K562 (cell line): ENCODE results near the gene SETD7. TPM values are rescaled to one million over a fixed set of nuclear protein-coding genes. Genes with fewer than 3 reads are reported as not detected.

Experiments
- ATAC-seq: fragments of 200-7000 bp; cut with Tn5 transposase; 3 replicates; pipeline ENCODE4 v1.9.1; 2020; ENCODE audit warnings: moderate library complexity
- BruUV-seq: library from RNA; stranded (reverse); fragments of 400-500 nt; replicated peaks from 2 replicates; lab custom pipeline; 2021; lab: Mats Ljungman, UMichigan
- CTCF ChIA-PET: fragments of 300-600 bp; formaldehyde crosslinking; extraction: SDS; loops from one replicate; lab custom pipeline; 2021; ENCODE audit warnings: low intra/inter-chr PET ratio; lab: Yijun Ruan, JAX
- POLR2A ChIA-PET: fragments of 300-600, 350-650 bp; sonication (Branson Sonifier 250); formaldehyde crosslinking; extraction: SDS; loops from one replicate; lab custom pipeline; 2021; ENCODE audit warnings: antibody characterized with exemption, inconsistent platforms; lab: Yijun Ruan, JAX
- DNase-seq, 4 experiments: peaks; one replicate each; pipeline versions ENCODE4 v3.0.0 to v3.0.0-alpha.2; 2011 to 2018; ENCODE audit warnings: low spot score in 3 of 4, mixed read lengths in 3 of 4; ENCODE audit errors: extremely low read depth in 1 of 4
- FAIRE-seq: peaks from 2 replicates; lab custom pipeline; 2011; peaks lifted over from hg19 to GRCh38; lab: Jason Lieb, UNC
- H2AFZ ChIP-seq: 2 replicates; pipeline ENCODE4 v1.6.0; 2011; ENCODE audit warnings: low read depth, low read length, control low read depth, inconsistent platforms
- H3K27ac ChIP-seq: fragments of 200-600 bp; 3 replicates; pipeline ENCODE4 v1.8.0; 2011; ENCODE audit warnings: low read depth, mild to moderate bottlenecking, control low read depth, inconsistent platforms, low read length, moderate library complexity, mixed read lengths; ENCODE audit errors: extremely low read depth
- H3K27me3 ChIP-seq, 2 experiments: fragments of 300-600 bp in 1 of 2; 2 replicates in 1 of 2; 3 replicates in 1 of 2; pipeline versions ENCODE4 v1.6.0 to v1.8.0; 2011; ENCODE audit warnings: inconsistent platforms in 2 of 2, low read length in 2 of 2, mild to moderate bottlenecking in 1 of 2, mixed read lengths in 1 of 2, moderate library complexity in 1 of 2; ENCODE audit not compliant: control insufficient read depth in 2 of 2, insufficient read depth in 2 of 2
- H3K36me3 ChIP-seq: fragments of 300-600 bp; 3 replicates; pipeline ENCODE4 v1.8.0; 2011; ENCODE audit warnings: mild to moderate bottlenecking, low read length, inconsistent platforms; ENCODE audit not compliant: control insufficient read depth, insufficient read depth
- H3K4me1 ChIP-seq, 2 experiments: fragments of 200-600 bp in 1 of 2; replicated peaks in 1 of 2; 2 replicates in 1 of 2; 3 replicates in 1 of 2; pipeline versions ENCODE4 v1.5.1 to v1.8.0; 2011; ENCODE audit warnings: inconsistent platforms in 2 of 2, low read length in 2 of 2, mild to moderate bottlenecking in 1 of 2, mixed read lengths in 1 of 2, moderate library complexity in 1 of 2; ENCODE audit not compliant: control insufficient read depth in 2 of 2, insufficient read depth in 2 of 2
- H3K4me2 ChIP-seq: 2 replicates; pipeline ENCODE4 v1.6.1; 2011; ENCODE audit warnings: low read length, control low read depth, inconsistent platforms, mixed read lengths; ENCODE audit not compliant: insufficient read depth
- H3K4me3 ChIP-seq: fragments of 200-600 bp; sonication (generic), shearing (Covaris generic); 2 replicates; pipeline ENCODE4 v1.5.1; 2016; ENCODE audit warnings: control low read depth, inconsistent platforms
- H3K79me2 ChIP-seq: fragments of 200-600 bp; 3 replicates; pipeline ENCODE4 v1.8.0; 2011; ENCODE audit warnings: low read length, inconsistent platforms; ENCODE audit not compliant: control insufficient read depth, insufficient read depth
- H3K9ac ChIP-seq, 2 experiments: 2 replicates each; pipeline versions ENCODE4 v1.6.0 to v1.6.1; 2011; ENCODE audit warnings: low read depth in 2 of 2, low read length in 2 of 2, control low read depth in 1 of 2, inconsistent platforms in 1 of 2, mild to moderate bottlenecking in 1 of 2, mixed read lengths in 1 of 2; ENCODE audit not compliant: insufficient read depth in 1 of 2
- H3K9me1 ChIP-seq: one replicate; pipeline ENCODE4 v1.6.0; 2011; ENCODE audit warnings: inconsistent platforms, mild to moderate bottlenecking, low read length, moderate library complexity; ENCODE audit not compliant: control insufficient read depth, insufficient read depth
- H3K9me3 ChIP-seq: replicated peaks from 2 replicates; pipeline ENCODE4 v1.5.1; 2011; ENCODE audit warnings: low read depth, low read length, inconsistent platforms; ENCODE audit not compliant: control insufficient read depth, insufficient read depth
- H4K20me1 ChIP-seq: replicated peaks from 2 replicates; pipeline ENCODE4 v1.6.1; 2011; ENCODE audit warnings: low read length, inconsistent platforms, mixed read lengths; ENCODE audit not compliant: control insufficient read depth, insufficient read depth
- CBX5 ChIP-seq: IDR thresholded peaks from 2 replicates; pipeline ENCODE4 v1.6.1; 2014; ENCODE audit warnings: low read depth, borderline replicate concordance
- CC2D1A ChIP-seq: fragments of 450-650 bp; IDR thresholded peaks from 2 replicates; pipeline ENCODE4 v1.6.1; 2017; ENCODE audit warnings: mild to moderate bottlenecking
- GTF2F1 ChIP-seq: IDR thresholded peaks from 2 replicates; pipeline ENCODE4 v1.6.1; 2011; ENCODE audit warnings: low read depth, low read length, improper control_type of control experiment
- SMARCA5 ChIP-seq: fragments of 450-650 bp; IDR thresholded peaks from 2 replicates; pipeline ENCODE4 v1.6.1; 2016
- SNRNP70 ChIP-seq: fragments of 200-400 bp; formaldehyde crosslinking; optimal IDR thresholded peaks from 2 replicates; pipeline ENCODE3; 2017; ENCODE audit warnings: low read depth, low read length
- SP2 ChIP-seq: IDR thresholded peaks from 2 replicates; pipeline ENCODE4 v1.6.1; 2011; ENCODE audit warnings: mild to moderate bottlenecking, low read depth, low read length, moderate library complexity; ENCODE audit not compliant: poor library complexity, severe bottlenecking; ENCODE audit errors: extremely low read depth
- STAG1 ChIP-seq: sonication (generic); formaldehyde crosslinking; IDR thresholded peaks from 2 replicates; pipeline ENCODE4 v1.5.0; 2020; ENCODE audit warnings: missing genetic modification reagents, borderline replicate concordance
- TAF9B ChIP-seq: fragments of 450-650 bp; IDR thresholded peaks from 2 replicates; pipeline ENCODE4 v1.6.1; 2018; ENCODE audit warnings: mild to moderate bottlenecking; ENCODE audit not compliant: partially characterized antibody
- ZNF239 ChIP-seq: fragments of 250-450 bp; sonication (Bioruptor Pico); IDR thresholded peaks from 2 replicates; pipeline ENCODE4 v1.4.0; 2020; ENCODE audit warnings: mild to moderate bottlenecking
- ZNF24 ChIP-seq: fragments of 450-650 bp; IDR thresholded peaks from 2 replicates; pipeline ENCODE4 v1.6.1; 2016
- ZNF282 ChIP-seq: sonication (generic); formaldehyde crosslinking; IDR thresholded peaks from 2 replicates; pipeline ENCODE4 v1.8.1; 2023; ENCODE audit warnings: missing genetic modification reagents
- ZNF707 ChIP-seq: fragments of 250-450 bp; sonication (Bioruptor Pico); conservative IDR thresholded peaks from 2 replicates; pipeline ENCODE4 v1.8.0; 2022; ENCODE audit warnings: inconsistent platforms, mild to moderate bottlenecking, moderate library complexity
- WGBS: fragments of 100-300 bp; shearing (Covaris generic); methylation state at CpG from one replicate; pipeline ENCODE4 v1.1.6; 2016; ENCODE audit warnings: low coverage, mixed read lengths; ENCODE audit not compliant: insufficient coverage; ENCODE audit errors: missing lambda C conversion rate; 5-methylcytosine and 5-hydroxymethylcytosine counted together
- in situ Hi-C: fragments of 300-500 bp; cut with MboI; formaldehyde crosslinking; loops from 4 replicates; pipeline ENCODE4 v1.15.0; 2018; ENCODE audit warnings: inconsistent platforms, mixed read lengths
- intact Hi-C: fragments of 100-400 bp; cut with micrococcal nuclease; formaldehyde crosslinking; loops from 2 replicates; pipeline ENCODE4 v1.14.2; 2022
- polyA plus RNA-seq, 8 experiments: library from polyadenylated mRNA; depleted of rRNA in 4 of 8; stranded (reverse) in 5 of 8; unstranded in 3 of 8; fragments of >200 nt; fragmentation: Nextera tagmentation in 2 of 8; fragmentation: Illumina TruSeq in 1 of 8; extraction: Ambion mirVana in 2 of 8; extraction: Trizol in 1 of 8; gene quantifications; 2 replicates each; pipeline versions ENCODE4 v1.2.1 to v1.2.3, GENCODE V29; 2011 to 2014; ENCODE audit warnings: inconsistent platforms in 1 of 8, missing spikeins in 1 of 8
- total RNA-seq, 7 experiments: library from RNA; depleted of rRNA in 6 of 7; stranded (reverse); fragments of >200 nt in 6 of 7; fragmentation: Illumina TruSeq in 2 of 7; extraction: Trizol in 2 of 7; gene quantifications; 2 replicates each; pipeline versions ENCODE4 v1.2.1 to v1.2.3, GENCODE V29; 2011 to 2021; ENCODE audit warnings: low replicate concordance in 1 of 7
- TF ChIP-seq, protein P1 (sequence below): fragments of 450-650 bp; IDR thresholded peaks from 2 replicates; pipeline ENCODE4 v1.6.1; 2017; ENCODE audit warnings: antibody characterized with exemption
- TF ChIP-seq, protein P2 (sequence below): sonication (generic); formaldehyde crosslinking; IDR thresholded peaks from 2 replicates; pipeline ENCODE4 v1.8.0; 2022; ENCODE audit warnings: mild to moderate bottlenecking, low read depth, missing genetic modification reagents
- TF ChIP-seq, protein P3 (sequence below): sonication (generic); formaldehyde crosslinking; IDR thresholded peaks from 2 replicates; pipeline ENCODE4 v1.9.0; 2022; ENCODE audit warnings: mild to moderate bottlenecking, missing genetic modification reagents

Gene SETD7
- total and polyA plus RNA-seq, 9 of the 15 experiments (the other 6 are each of a cell fraction or from before 2014, with no cell fraction given) = 0.37 to 2.4 (median 1.7) TPM

DNA sequence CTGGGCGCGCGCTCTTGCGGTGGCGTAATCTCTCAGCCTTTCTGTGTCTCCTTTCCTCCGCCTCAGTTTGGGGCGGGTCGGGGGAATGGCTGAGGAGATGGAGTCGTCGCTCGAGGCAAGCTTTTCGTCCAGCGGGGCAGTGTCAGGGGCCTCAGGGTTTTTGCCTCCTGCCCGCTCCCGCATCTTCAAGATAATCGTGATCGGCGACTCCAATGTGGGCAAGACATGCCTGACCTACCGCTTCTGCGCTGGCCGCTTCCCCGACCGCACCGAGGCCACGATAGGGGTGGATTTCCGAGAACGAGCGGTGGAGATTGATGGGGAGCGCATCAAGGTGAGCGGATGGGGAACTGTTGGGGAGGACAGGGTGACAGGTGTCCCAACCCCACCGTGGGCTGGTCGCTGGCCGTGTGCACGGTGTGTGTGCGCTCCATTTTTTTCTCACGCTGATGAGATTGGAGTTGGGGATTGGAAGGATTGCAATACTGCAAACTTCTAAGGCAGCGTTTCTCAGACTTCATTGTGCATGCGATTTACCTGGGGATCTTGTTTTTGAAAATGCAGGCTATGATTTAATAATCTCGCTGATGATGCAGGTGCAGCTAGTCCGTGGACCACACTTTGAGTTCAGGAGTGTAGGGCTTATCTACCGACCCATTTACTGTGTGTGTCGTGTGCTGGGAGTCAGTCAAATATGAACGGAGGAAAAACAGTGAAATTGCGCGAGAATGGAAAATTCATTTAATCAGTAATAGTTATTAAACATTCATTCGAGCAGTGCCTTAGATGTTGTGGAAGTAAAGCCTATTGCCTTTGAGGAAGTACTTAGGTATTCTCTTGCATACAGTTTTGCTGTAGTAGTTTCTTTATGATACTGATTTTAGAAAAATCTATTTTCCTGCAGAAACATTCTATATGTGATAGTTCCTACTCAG lies 101.6 kb downstream of the SETD7 start, which contains the start of gene RAB33B (continued):
- TF ChIP-seq, protein P1, sequence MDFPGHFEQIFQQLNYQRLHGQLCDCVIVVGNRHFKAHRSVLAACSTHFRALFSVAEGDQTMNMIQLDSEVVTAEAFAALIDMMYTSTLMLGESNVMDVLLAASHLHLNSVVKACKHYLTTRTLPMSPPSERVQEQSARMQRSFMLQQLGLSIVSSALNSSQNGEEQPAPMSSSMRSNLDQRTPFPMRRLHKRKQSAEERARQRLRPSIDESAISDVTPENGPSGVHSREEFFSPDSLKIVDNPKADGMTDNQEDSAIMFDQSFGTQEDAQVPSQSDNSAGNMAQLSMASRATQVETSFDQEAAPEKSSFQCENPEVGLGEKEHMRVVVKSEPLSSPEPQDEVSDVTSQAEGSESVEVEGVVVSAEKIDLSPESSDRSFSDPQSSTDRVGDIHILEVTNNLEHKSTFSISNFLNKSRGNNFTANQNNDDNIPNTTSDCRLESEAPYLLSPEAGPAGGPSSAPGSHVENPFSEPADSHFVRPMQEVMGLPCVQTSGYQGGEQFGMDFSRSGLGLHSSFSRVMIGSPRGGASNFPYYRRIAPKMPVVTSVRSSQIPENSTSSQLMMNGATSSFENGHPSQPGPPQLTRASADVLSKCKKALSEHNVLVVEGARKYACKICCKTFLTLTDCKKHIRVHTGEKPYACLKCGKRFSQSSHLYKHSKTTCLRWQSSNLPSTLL = peak; percentile 82
- TF ChIP-seq ZNF239 (CRISPR knock-in tag) (no peak), ZNF282 (CRISPR knock-in tag) (no peak), CBX5 (no peak)
- TF ChIP-seq, all 486 proteins: peak for 47

DNA sequence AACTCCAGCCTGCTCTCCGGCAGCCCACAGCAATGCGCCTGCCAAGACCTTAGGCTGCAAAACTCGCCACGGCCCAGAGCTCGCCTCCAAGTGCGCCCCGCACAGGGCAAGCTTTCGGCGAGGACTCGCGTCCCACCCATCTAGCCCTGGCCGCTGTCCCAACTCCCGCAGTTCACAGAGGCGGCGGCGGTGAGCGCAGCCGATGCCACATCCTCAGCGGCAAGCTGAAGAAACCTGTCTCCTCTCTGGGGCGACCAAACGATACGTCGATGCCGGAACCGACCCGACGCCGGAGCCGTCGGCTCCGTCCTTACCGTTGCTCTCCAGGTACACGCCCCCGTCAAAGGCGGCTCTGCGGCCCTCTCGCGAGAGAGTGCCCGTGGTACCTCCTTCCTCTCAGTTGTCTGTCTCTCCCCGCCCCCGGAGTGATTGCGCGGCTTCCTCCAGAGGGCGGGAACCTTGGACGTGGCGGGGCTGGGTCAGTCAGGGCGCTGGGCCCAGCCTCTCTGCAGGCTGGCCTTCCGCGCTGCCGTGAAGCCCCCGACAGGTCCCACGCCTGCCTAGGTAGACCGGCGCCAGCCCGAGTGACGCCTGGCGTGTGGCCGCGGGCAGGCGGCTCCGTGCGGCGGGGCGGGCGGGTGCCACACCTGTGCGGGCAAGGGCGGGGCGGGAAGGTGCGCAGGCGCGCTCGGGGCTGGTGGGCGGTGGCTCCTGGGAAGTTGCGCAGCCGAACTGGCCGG lies 102.5 kb downstream of the SETD7 start:
- H3K9me1 ChIP-seq = no peaks in the 10 kb centered on the region
- FAIRE-seq (peak; percentile 94), ATAC-seq (peak; percentile 94), DNase-seq (peak; percentile 91 to 98 (median 92))
- in situ Hi-C loops = no loop called here
- no peaks in the 10 kb centered on the region for H4K20me1 ChIP-seq
- H3K36me3 ChIP-seq = peaks cover 8% of the 10 kb centered on the region; the same call in 2 of the 3 replicates
- CTCF ChIA-PET = no interaction called here
- H3K4me3 ChIP-seq = peak overlapping the region; percentile 53
- POLR2A ChIA-PET = interaction anchor here (0.6 to 2.4 kb wide), 12 partner anchors 8 to 542 kb away, joined by 3 to 10 read pairs (median 3); no protein-coding TSS in a partner anchor
- H3K79me2 ChIP-seq = peaks cover 44% of the 10 kb centered on the region
- H3K9ac ChIP-seq = peak overlapping the region; percentile 82 to 99
- peak overlapping the region; percentile 92 for H3K4me2 ChIP-seq
- H3K27ac ChIP-seq = peak overlapping the region; percentile 88
- intact Hi-C loops = loop anchor here (2.0 to 5.0 kb wide), 3 partner anchors 37 to 371 kb away; partner anchors contain the start of gene NAA15
- peak overlapping the region; percentile 88 for H2AFZ ChIP-seq
- no TSS peak for BruUV-seq
- 0% methylated on average over 40 of the region's 76 CpGs for WGBS
- H3K9me3 ChIP-seq = no peaks in the 10 kb centered on the region; the same call in 1 of the 2 replicates
- H3K27me3 ChIP-seq = no peaks in the 10 kb centered on the region
- peaks cover 19 to 28% of the 10 kb centered on the region in 2 experiments for H3K4me1 ChIP-seq
- TF ChIP-seq ZNF707 (no peak), CC2D1A (peak; percentile 54), SMARCA5 (0 out of 2 replicates have a peak, but pooled peaks have one; percentile 44), GTF2F1 (peak; percentile 21; the same call in 1 of the 2 replicates), ZNF24 (peak; percentile 88), TAF9B (peak; percentile 69), STAG1 (CRISPR knock-in tag) (no peak), SP2 (no peak), SNRNP70 (no peak)
- TF ChIP-seq, protein P2, sequence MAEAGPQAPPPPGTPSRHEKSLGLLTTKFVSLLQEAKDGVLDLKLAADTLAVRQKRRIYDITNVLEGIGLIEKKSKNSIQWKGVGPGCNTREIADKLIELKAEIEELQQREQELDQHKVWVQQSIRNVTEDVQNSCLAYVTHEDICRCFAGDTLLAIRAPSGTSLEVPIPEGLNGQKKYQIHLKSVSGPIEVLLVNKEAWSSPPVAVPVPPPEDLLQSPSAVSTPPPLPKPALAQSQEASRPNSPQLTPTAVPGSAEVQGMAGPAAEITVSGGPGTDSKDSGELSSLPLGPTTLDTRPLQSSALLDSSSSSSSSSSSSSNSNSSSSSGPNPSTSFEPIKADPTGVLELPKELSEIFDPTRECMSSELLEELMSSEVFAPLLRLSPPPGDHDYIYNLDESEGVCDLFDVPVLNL (CRISPR knock-in tag) = peak; percentile 84
- TF ChIP-seq, protein P3, sequence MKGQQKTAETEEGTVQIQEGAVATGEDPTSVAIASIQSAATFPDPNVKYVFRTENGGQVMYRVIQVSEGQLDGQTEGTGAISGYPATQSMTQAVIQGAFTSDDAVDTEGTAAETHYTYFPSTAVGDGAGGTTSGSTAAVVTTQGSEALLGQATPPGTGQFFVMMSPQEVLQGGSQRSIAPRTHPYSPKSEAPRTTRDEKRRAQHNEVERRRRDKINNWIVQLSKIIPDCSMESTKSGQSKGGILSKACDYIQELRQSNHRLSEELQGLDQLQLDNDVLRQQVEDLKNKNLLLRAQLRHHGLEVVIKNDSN (CRISPR knock-in tag) = 0 out of 2 replicates have a peak, but pooled peaks have one; percentile 17
